Esophagus muscularis mucosa (tissue), 4 donors: ENCODE data around the gene ARMC10. TPM values are rescaled to one million over a fixed set of nuclear protein-coding genes. Genes with fewer than 3 reads are reported as not detected.

Experiments used
- DNase-seq: peaks from one replicate; pipeline ENCODE4 v3.0.0-alpha.2; 2017; ENCODE audit errors: extremely low spot score
- H3K27ac ChIP-seq, 4 donors: fragments of 200-600 bp; sonication (generic); replicated peaks in 1 of 4; 1 replicate in 3 of 4; 2 replicates in 1 of 4; pipeline ENCODE4 v1.5.1; 2016 to 2019; ENCODE audit warnings: mild to moderate bottlenecking in 1 of 4
- H3K27me3 ChIP-seq, 4 donors: fragments of 200-600 bp; sonication (generic); one replicate each; pipeline versions ENCODE4 v1.5.1 to v1.6.0; 2016 to 2019
- H3K36me3 ChIP-seq, 4 donors: fragments of 200-600 bp; sonication (generic); one replicate each; pipeline ENCODE4 v1.5.1; 2016 to 2019
- H3K4me1 ChIP-seq, 4 donors: fragments of 200-600 bp; sonication (generic); one replicate each; pipeline ENCODE4 v1.5.1; 2016 to 2019
- H3K4me3 ChIP-seq, 4 donors: fragments of 200-600 bp; sonication (generic); 1 replicate in 2 of 4; 2 replicates in 2 of 4; pipeline ENCODE4 v1.5.1; 2016 to 2019; ENCODE audit warnings: mild to moderate bottlenecking in 4 of 4, moderate library complexity in 1 of 4
- H3K9me3 ChIP-seq, 4 donors: fragments of 200-600 bp; sonication (generic); 1 replicate in 3 of 4; 2 replicates in 1 of 4; pipeline ENCODE4 v1.5.1; 2016 to 2019
- EP300 ChIP-seq: sonication (generic); formaldehyde crosslinking; IDR thresholded peaks from one replicate; pipeline ENCODE4 v1.6.1; 2017; ENCODE audit warnings: antibody characterized with exemption
- POLR2A ChIP-seq: fragments of 450-650 bp; IDR thresholded peaks from one replicate; pipeline ENCODE4 v1.6.1; 2017; ENCODE audit warnings: antibody characterized with exemption, moderate library complexity, mild to moderate bottlenecking, low read depth
- POLR2AphosphoS5 ChIP-seq, 2 donors: sonication (generic); formaldehyde crosslinking; IDR thresholded peaks; one replicate each; pipeline ENCODE4 v1.6.1; 2017; ENCODE audit warnings: antibody characterized with exemption in 2 of 2
- WGBS: methylation state at CpG from one replicate; pipeline ENCODE4 v1.1.5; 2018; 5-methylcytosine and 5-hydroxymethylcytosine counted together
- intact Hi-C: fragments of 100-400 bp; cut with DNase I; formaldehyde crosslinking; loops from one replicate; pipeline ENCODE4 v1.15.1; 2023
- total RNA-seq, 4 donors: library from RNA; depleted of rRNA; stranded (reverse); fragments of >200 nt; gene quantifications; one replicate each; pipeline versions ENCODE4 v1.1.0 to v1.2.1, GENCODE V29; 2016
- TF ChIP-seq, protein P1 (sequence below), 3 experiments: fragments of 200-600 bp in 2 of 3; fragments of 450-650 bp in 1 of 3; sonication (generic) in 2 of 3; IDR thresholded peaks; one replicate each; pipeline ENCODE4 v1.5.1; 2017 to 2019; ENCODE audit warnings: antibody characterized with exemption in 3 of 3, mild to moderate bottlenecking in 2 of 3, moderate library complexity in 1 of 3

The ARMC10 gene
- total RNA-seq, 4 donors from 2014 or later = 28.8 to 41.2 (median 37.2) TPM

DNA sequence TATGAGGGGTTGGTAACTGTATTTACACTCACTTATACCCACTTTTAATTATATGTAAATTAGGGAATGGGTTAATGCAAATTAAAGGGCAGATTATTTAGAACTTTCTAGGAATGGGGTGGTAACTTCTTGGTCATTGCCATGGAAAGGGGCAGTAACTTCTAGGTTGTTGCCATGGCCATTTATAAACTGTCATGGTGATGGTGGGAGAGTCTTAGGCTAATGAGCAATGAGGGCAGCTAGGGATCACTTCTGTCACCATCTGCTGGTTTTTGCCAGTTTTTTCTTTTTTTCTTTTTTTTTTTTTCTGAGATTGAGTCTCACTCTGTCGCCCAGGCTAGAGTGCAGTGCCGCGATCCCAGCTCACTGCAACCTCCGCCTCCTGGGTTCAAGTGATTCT is 40.8 kb downstream of the ARMC10 start:
- no peaks in the 10 kb centered on the region for H3K27me3 ChIP-seq
- no peak overlapping the region for H3K27ac ChIP-seq
- TF ChIP-seq EP300 (no peak), POLR2A (no peak), POLR2AphosphoS5 (IDR thresholded peaks at IDR 0.05) (no peak)
- TF ChIP-seq, protein P1, sequence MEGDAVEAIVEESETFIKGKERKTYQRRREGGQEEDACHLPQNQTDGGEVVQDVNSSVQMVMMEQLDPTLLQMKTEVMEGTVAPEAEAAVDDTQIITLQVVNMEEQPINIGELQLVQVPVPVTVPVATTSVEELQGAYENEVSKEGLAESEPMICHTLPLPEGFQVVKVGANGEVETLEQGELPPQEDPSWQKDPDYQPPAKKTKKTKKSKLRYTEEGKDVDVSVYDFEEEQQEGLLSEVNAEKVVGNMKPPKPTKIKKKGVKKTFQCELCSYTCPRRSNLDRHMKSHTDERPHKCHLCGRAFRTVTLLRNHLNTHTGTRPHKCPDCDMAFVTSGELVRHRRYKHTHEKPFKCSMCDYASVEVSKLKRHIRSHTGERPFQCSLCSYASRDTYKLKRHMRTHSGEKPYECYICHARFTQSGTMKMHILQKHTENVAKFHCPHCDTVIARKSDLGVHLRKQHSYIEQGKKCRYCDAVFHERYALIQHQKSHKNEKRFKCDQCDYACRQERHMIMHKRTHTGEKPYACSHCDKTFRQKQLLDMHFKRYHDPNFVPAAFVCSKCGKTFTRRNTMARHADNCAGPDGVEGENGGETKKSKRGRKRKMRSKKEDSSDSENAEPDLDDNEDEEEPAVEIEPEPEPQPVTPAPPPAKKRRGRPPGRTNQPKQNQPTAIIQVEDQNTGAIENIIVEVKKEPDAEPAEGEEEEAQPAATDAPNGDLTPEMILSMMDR (IDR thresholded peaks at IDR 0.05) = no peak
- H3K4me3 ChIP-seq = no peak overlapping the region
- H3K36me3 ChIP-seq = peaks cover 0 to 27% (median 4%) of the 10 kb centered on the region in 4 donors
- H3K9me3 ChIP-seq = no peaks in the 10 kb centered on the region
- no peak for DNase-seq
- WGBS = 98% methylated on average over 4 of the region's 4 CpGs
- peaks cover 0 to 8% (median 0%) of the 10 kb centered on the region in 4 donors for H3K4me1 ChIP-seq
- intact Hi-C loops = no loop called here

DNA sequence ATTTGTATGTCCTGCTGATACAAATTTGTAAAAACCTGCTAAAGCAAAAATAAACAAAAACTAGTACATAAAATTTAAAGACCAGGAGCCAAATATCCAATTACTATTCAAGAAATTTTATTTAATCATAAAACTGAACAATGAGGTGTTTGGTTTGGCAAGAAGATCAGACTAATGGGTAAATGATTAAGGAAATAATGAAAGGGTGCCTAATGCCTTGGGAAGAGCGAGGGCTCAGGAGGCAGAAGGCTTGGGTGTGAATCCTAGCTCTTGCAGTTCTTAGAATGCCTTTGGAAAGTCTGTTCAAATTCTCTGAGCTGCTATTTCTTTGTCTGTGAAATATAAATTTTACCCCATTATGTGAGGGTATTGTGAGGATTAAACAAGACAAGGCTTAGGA is 41.6 kb downstream of the ARMC10 start:
- Histone ChIP-seq H3K27ac (no peak overlapping the region), H3K9me3 (no peaks in the 10 kb centered on the region), H3K4me1 (peaks cover 0 to 8% (median 0%) of the 10 kb centered on the region in 4 donors), H3K27me3 (no peaks in the 10 kb centered on the region), H3K4me3 (no peak overlapping the region), H3K36me3 (peaks cover 0 to 29% (median 10%) of the 10 kb centered on the region in 4 donors)
- 93% methylated on average over 1 of the region's 1 CpG for WGBS
- TF ChIP-seq EP300 (no peak), POLR2AphosphoS5 (IDR thresholded peaks at IDR 0.05) (no peak), POLR2A (no peak)
- TF ChIP-seq, protein P1 (IDR thresholded peaks at IDR 0.05) = no peak
- intact Hi-C loops = no loop called here
- no peak for DNase-seq

DNA sequence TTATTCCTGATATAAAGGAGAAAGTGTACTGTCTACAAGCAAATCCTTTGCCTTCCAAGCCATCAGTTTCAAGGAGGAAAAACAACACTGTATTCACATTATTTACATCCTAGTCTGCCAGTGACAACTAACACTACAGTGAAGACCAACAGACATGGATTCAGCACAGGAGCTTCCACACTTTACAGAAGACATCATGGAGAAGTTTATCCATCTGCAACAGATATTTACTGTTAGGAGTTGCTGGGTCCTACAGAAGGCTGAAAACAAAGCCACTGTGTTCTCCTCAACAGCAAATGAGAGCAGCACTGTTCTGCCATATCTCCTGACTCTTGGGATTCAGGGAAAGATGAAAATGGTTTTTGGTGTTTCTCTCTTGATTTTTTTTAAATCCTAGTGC is 42.1 kb downstream of the ARMC10 start:
- Histone ChIP-seq H3K27ac (no peak overlapping the region), H3K4me3 (no peak overlapping the region), H3K9me3 (no peaks in the 10 kb centered on the region), H3K36me3 (peaks cover 0 to 32% (median 14%) of the 10 kb centered on the region in 4 donors), H3K4me1 (peaks cover 0 to 8% (median 0%) of the 10 kb centered on the region in 4 donors), H3K27me3 (no peaks in the 10 kb centered on the region)
- no peak for TF ChIP-seq POLR2A
- TF ChIP-seq EP300 = no peak
- TF ChIP-seq POLR2AphosphoS5 (IDR thresholded peaks at IDR 0.05) = no peak
- TF ChIP-seq, protein P1 (IDR thresholded peaks at IDR 0.05) = no peak
- no peak for DNase-seq
- intact Hi-C loops = no loop called here

DNA sequence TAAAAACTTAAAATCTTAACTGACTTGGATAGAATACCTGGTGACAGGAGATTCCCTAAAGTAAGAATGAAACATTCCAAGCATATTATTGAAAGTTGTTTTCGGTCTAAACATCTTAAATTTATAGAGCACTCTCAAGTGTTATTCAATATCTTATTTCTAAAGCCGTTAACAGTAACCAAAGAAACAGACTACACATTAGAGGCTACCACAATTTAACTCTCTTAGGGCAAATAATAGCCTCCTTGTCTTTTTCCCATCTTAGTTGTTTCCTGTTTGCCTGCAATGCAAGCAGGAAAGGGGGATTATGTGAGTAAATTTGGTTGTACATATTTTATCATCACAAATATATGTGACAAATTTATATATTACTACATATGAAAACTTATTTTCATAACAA is 42.5 kb downstream of the ARMC10 start:
- no peak for DNase-seq
- H3K9me3 ChIP-seq = no peaks in the 10 kb centered on the region
- TF ChIP-seq EP300 = no peak
- TF ChIP-seq POLR2AphosphoS5 (IDR thresholded peaks at IDR 0.05) = no peak
- no peaks in the 10 kb centered on the region for H3K27me3 ChIP-seq
- no peak overlapping the region for H3K4me3 ChIP-seq
- H3K4me1 ChIP-seq = peaks cover 0 to 8% (median 0%) of the 10 kb centered on the region in 4 donors
- no peak overlapping the region for H3K27ac ChIP-seq
- H3K36me3 ChIP-seq = peaks cover 0 to 32% (median 16%) of the 10 kb centered on the region in 4 donors
- intact Hi-C loops = no loop called here
- 93% methylated on average over 2 of the region's 2 CpGs for WGBS

DNA sequence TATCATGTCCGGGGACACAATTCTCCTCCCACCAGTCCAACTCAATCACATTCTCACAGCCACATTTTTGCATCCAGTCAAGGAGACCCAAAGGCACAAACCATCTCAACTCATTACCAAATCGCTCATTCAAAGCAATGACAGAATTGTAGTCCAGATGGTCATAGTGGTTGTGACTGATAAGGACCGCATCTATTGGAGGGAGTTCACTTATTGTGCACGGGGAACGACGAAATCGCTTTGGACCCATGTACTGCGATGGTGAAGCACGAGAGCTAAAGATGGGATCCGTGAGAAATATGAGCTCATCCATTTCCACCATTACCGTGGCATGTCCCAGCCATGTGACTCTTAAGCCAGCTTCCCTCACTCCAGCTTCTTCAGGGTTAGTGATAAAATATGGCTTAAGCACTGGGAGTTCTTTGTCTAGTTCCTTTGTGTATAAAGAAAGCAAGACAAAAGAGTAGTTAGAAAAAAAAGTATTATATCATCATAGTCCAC is 44.9 kb downstream of the ARMC10 start:
- Histone ChIP-seq H3K9me3 (no peaks in the 10 kb centered on the region), H3K27ac (no peak overlapping the region), H3K4me1 (peaks cover 0 to 8% (median 0%) of the 10 kb centered on the region in 4 donors), H3K4me3 (no peak overlapping the region), H3K27me3 (no peaks in the 10 kb centered on the region), H3K36me3 (peaks cover 0 to 21% (median 18%) of the 10 kb centered on the region in 4 donors)
- 97% methylated on average over 11 of the region's 11 CpGs for WGBS
- intact Hi-C loops = no loop called here
- no peak for DNase-seq
- TF ChIP-seq POLR2AphosphoS5 (IDR thresholded peaks at IDR 0.05) (no peak), EP300 (no peak), POLR2A (no peak)
- TF ChIP-seq, protein P1 (IDR thresholded peaks at IDR 0.05) = no peak
